DND-41 (cell line): ENCODE results near the gene RNF14.

Source experiments
- CTCF ChIP-seq: IDR thresholded peaks from 2 replicates; pipeline ENCODE4 v1.5.1; 2012; ENCODE audit warnings: borderline replicate concordance, low read length, moderate library complexity, mild to moderate bottlenecking; ENCODE audit not compliant: poor library complexity, severe bottlenecking; ENCODE audit errors: extremely low read depth
- EZH2 ChIP-seq: IDR thresholded peaks from 3 replicates; pipeline ENCODE4 v1.6.1; 2012; ENCODE audit warnings: borderline replicate concordance, low read depth, mild to moderate bottlenecking, moderate library complexity, low read length, inconsistent platforms; ENCODE audit not compliant: severe bottlenecking

GRCh38 chr5:142032747-142033631 lies 64.1 kb downstream of the RNF14 start:
- TF ChIP-seq CTCF (no peak), EZH2 (no peak)
